Prostate gland (tissue), 2 donors: ENCODE measurements around the gene GTPBP6. TPM values are rescaled to one million over a fixed set of nuclear protein-coding genes. Genes with fewer than 3 reads are reported as not detected.
"Not testable (repeated sequence)": the region's sequence is repeated elsewhere in the genome, so short reads cannot be mapped to it uniquely, and the experiment has no call there.

ENCODE experiments used
- DNase-seq: peaks from one replicate; pipeline ENCODE4 v3.0.0-alpha.2; 2019; ENCODE audit warnings: low spot score
- H3K27ac ChIP-seq, 2 donors: fragments of 200-600 bp; sonication (generic); 2 replicates each; pipeline ENCODE4 v1.5.1; 2017 to 2019
- H3K27me3 ChIP-seq: fragments of 200-600 bp; sonication (generic); replicated peaks from 2 replicates; pipeline ENCODE4 v1.5.1; 2019; ENCODE audit not compliant: insufficient read depth
- H3K36me3 ChIP-seq, 2 donors: fragments of 200-600 bp; sonication (generic); 1 replicate in 1 of 2; 2 replicates in 1 of 2; pipeline versions ENCODE4 v1.5.1 to v1.8.1; 2017 to 2019
- H3K4me1 ChIP-seq: fragments of 200-600 bp; sonication (generic); replicated peaks from 2 replicates; pipeline ENCODE4 v1.5.1; 2019
- H3K4me3 ChIP-seq, 2 donors: fragments of 200-600 bp; sonication (generic); 2 replicates each; pipeline ENCODE4 v1.5.1; 2017 to 2019
- H3K9me3 ChIP-seq: fragments of 200-600 bp; sonication (generic); 2 replicates; pipeline ENCODE4 v1.5.1; 2017
- CTCF ChIP-seq, 4 experiments: fragments of 200-600 bp in 2 of 4; fragments of 450-650 bp in 2 of 4; sonication (generic) in 2 of 4; IDR thresholded peaks; 1 replicate in 3 of 4; 2 replicates in 1 of 4; pipeline ENCODE4 v1.5.1; 2016 to 2019; ENCODE audit warnings: antibody characterized with exemption in 4 of 4, mild to moderate bottlenecking in 2 of 4, moderate library complexity in 2 of 4
- POLR2A ChIP-seq: fragments of 450-650 bp; IDR thresholded peaks from one replicate; pipeline ENCODE4 v1.6.1; 2016; ENCODE audit warnings: antibody characterized with exemption, mild to moderate bottlenecking
- POLR2AphosphoS5 ChIP-seq: sonication (generic); formaldehyde crosslinking; IDR thresholded peaks from one replicate; pipeline ENCODE4 v1.6.1; 2017; ENCODE audit warnings: antibody characterized with exemption
- WGBS: methylation state at CpG from one replicate; pipeline ENCODE4 v1.1.5; 2018; 5-methylcytosine and 5-hydroxymethylcytosine counted together
- intact Hi-C: fragments of 100-400 bp; cut with DNase I; formaldehyde crosslinking; loops from one replicate; pipeline ENCODE4 v1.14.2; 2022
- total RNA-seq, 2 donors: library from RNA; depleted of rRNA; stranded (reverse); fragments of >200 nt; gene quantifications; one replicate each; pipeline ENCODE4 v1.1.0, GENCODE V29; 2016

Gene GTPBP6
- total RNA-seq, 2 donors from 2014 or later, result 43.9 to 69.6 TPM

- H3K9me3 ChIP-seq, DNase-seq, intact Hi-C loops, H3K36me3 ChIP-seq, H3K27ac ChIP-seq, H3K4me3 ChIP-seq, H3K27me3 ChIP-seq, H3K4me1 ChIP-seq: not testable (repeated sequence)
- 76% methylated on average over 34 of the region's 45 CpGs for WGBS
These were observed 38.6 kb downstream of the GTPBP6 start for GRCh38 chrX:279757-280604.

- no peaks in the 10 kb centered on the region for H3K36me3 ChIP-seq
- no peaks in the 10 kb centered on the region for H3K27me3 ChIP-seq
- H3K27ac ChIP-seq, result peak overlapping the region; percentile 50 to 63
- H3K9me3 ChIP-seq, result no peaks in the 10 kb centered on the region
- H3K4me3 ChIP-seq, result peak overlapping the region; percentile 51
- DNase-seq, result peak; percentile 42
- under 1% methylated on average over 37 of the region's 49 CpGs for WGBS
- TF ChIP-seq CTCF (IDR thresholded peaks at IDR 0.05) (no peak), POLR2A (no peak), POLR2AphosphoS5 (no peak)
- H3K4me1 ChIP-seq, result no peaks in the 10 kb centered on the region
- intact Hi-C loops, result no loop called here
These were observed 41.9 kb downstream of the GTPBP6 start for GRCh38 chrX:276581-277201.

- intact Hi-C loops, result no loop called here
- H3K4me3 ChIP-seq, result peak overlapping the region; percentile 51
- H3K4me1 ChIP-seq, result no peaks in the 10 kb centered on the region
- TF ChIP-seq POLR2A (peak; percentile 49), CTCF (IDR thresholded peaks at IDR 0.05) (peak in 2 of 4 experiments; percentile 46 to 47), POLR2AphosphoS5 (peak; percentile 81)
- no peaks in the 10 kb centered on the region for H3K9me3 ChIP-seq
- DNase-seq, result peak; percentile 87
- no peaks in the 10 kb centered on the region for H3K27me3 ChIP-seq
- WGBS, result under 1% methylated on average over 27 of the region's 36 CpGs
- no peaks in the 10 kb centered on the region for H3K36me3 ChIP-seq
- H3K27ac ChIP-seq, result peak overlapping the region; percentile 50 to 63
These were observed 42.5 kb downstream of the GTPBP6 start for GRCh38 chrX:275967-276580.

GRCh38 chrX:275476-275966 lies 43.1 kb downstream of the GTPBP6 start:
- intact Hi-C loops, result no loop called here
- peak overlapping the region; percentile 51 for H3K4me3 ChIP-seq
- no peak overlapping the region for H3K27ac ChIP-seq
- no peaks in the 10 kb centered on the region for H3K36me3 ChIP-seq
- 38% methylated on average over 29 of the region's 32 CpGs for WGBS
- no peak for DNase-seq
- H3K4me1 ChIP-seq, result no peaks in the 10 kb centered on the region
- H3K27me3 ChIP-seq, result no peaks in the 10 kb centered on the region
- no peaks in the 10 kb centered on the region for H3K9me3 ChIP-seq
- TF ChIP-seq POLR2A, result no peak
- no peak for TF ChIP-seq CTCF (IDR thresholded peaks at IDR 0.05)
- no peak for TF ChIP-seq POLR2AphosphoS5

GRCh38 chrX:274904-275475 lies 43.6 kb downstream of the GTPBP6 start:
- no peak for DNase-seq
- Histone ChIP-seq H3K4me1 (no peaks in the 10 kb centered on the region), H3K27me3 (no peaks in the 10 kb centered on the region), H3K36me3 (no peaks in the 10 kb centered on the region), H3K9me3 (no peaks in the 10 kb centered on the region), H3K27ac (no peak overlapping the region), H3K4me3 (no peak overlapping the region)
- no peak for TF ChIP-seq CTCF (IDR thresholded peaks at IDR 0.05)
- TF ChIP-seq POLR2AphosphoS5, result no peak
- no peak for TF ChIP-seq POLR2A
- intact Hi-C loops, result no loop called here
- WGBS, result 71% methylated on average over 15 of the region's 16 CpGs
